Measurements from ENCODE around the gene TYROBP.
"Not testable (repeated sequence)": the region's sequence is repeated elsewhere in the genome, so short reads cannot be mapped to it uniquely, and the experiment has no call there.

Gene TYROBP

DNA sequence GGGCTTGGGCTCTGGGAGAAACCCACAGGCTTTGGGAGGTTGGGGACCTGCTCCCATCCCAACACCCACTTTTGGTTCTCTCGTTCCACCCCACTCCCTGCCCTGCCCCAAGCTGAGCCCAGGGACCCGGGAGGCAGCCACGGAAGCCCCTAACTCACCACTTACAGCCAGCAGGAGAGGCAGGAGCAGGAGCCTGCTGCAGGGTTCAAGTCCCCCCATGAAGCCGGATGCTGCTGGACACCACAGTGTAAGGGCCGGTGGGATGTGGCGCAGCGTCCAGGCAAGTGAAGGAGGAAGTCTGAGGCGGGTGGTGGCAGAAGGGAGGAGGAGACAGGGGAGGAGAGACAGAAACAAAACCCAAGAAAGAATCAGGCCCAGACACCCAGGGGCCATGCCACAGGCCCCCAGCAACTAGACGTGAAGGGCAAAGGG, at the start of gene TYROBP:
Gene TYROBP, minus strand, starts transcription at position 286 of the 432 bp plus-strand sequence. Its CDS starts 67 bp downstream, at position 219.
- DNase-seq: peak in 2 of 51 donors; percentile 3 to 20

DNA sequence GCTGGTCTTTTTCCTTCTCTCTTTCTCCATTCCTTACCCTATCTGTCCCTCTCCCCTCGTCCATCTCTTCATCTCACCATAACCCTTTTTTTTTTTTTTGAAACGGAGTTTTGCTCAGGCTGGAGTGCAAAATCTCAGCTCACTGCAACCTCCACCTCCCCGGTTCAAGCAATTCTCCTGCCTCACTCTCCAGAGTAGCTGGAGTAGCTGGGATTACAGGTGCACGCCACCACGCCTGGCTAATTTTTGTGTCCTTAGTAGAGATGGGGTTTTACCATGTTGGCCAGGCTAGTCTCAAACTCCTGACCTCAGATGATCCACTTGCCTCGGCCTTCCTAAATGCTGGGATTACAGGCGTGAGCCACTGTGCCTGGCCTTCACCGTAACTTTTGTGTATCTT, 49.3 kb upstream of the TYROBP start:
- DNase-seq: not testable (repeated sequence)

DNA sequence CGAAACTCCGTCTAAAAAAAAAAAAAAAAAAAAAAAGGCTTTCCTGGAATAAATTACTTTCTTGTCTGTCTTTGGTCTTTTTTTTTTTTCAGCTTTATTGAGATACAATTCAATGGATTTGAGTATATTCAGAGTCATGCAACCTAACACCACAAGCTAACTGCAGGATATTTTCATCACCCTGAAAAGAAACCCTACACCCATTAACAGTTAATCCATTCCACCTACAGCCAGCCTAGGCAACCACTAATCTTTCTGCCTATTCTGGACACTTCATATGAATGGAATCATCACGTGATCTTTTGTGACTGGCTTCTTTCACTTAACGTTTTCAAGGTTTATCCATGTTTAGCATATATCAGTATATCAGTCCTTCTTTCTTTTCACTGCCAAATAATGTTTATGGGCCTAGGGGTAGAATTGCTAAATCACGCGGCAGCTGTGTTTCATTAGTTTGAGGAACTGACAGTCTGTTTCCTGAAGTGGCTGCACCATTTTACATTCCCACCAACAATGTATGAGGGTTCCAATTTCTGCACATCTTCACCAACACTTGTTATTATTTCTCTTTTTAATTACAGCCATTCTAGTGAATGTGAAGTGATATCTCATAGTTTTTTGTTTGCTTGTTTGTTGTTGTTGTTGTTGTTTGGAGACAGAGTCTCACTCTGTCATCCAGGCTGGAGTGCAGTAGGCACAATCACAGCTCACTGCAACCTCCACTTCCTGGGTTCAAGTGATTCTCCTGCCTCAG, 48.0 kb upstream of the TYROBP start:
- DNase-seq: no peak

DNA sequence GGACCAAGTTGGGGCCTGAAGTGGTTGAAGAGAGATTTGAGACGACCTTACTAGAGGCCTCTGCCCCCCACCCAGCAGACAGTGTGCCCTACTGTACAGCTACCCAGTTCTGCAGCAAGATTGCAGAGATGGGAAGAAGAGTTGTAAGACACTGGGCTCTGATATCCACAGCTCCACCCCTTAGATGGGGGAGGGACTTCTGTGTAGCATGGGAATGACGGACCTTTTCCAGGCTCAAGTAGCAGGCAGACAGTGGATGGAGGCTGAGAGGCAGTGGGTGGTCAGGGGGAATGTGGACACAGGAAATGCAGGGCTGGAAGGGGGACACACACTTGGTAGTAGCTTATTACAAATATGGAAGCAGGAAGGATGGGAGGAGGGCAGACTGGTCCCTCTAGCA, 41.0 kb upstream of the TYROBP start:
- no peak for DNase-seq

DNA sequence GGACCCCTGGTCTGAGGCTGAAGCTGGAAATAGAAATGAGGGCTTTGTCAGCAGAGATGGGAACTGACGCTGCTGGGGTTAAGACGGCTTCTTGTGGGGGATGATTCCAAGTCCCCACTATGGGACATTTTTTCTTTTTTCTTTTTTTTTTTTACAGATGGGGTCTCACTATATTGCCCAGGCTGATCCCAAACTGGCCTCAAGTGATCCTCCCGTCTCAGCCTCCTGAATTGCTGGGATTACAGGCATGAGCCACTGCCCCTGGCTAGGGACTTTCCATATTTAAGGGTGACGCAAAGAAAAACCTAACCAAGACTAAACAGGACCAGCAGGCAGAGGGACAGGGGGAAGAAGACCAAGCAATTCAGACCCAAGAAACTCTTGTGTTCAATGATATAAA, 38.1 kb upstream of the TYROBP start:
- DNase-seq: no peak

DNA sequence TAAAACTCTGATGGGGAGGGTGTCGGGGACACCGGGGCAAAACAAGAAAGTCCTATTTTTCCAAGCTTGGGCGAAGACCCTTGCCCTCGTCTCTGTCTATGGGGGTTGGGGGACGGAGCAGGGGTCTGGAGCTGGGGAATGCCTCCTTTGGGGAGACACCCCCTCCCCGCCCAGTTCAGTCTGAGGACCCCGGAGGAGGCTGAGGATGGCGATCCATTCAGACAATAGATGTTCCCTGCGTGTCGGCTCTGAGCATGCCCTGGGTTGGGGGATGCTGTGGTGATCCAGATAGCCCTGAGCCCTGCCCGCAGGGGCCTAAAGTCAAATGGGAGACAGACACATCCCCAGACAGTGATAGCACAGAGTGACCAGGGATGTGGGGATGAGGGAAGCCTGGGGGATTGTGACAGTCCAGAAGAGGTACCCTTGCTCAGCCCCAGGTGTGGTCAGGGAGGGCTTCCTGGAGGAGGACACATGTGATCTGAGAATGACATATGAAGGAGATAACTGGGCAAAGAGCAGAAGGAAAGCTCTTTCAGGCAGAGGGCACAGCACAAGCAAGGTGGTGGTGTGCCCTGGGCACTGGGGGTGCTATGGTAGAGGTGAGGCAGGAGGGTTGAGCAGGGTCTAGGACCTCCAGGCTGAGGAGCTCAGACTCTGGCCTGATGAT, 37.2 kb upstream of the TYROBP start:
- no peak for DNase-seq

DNA sequence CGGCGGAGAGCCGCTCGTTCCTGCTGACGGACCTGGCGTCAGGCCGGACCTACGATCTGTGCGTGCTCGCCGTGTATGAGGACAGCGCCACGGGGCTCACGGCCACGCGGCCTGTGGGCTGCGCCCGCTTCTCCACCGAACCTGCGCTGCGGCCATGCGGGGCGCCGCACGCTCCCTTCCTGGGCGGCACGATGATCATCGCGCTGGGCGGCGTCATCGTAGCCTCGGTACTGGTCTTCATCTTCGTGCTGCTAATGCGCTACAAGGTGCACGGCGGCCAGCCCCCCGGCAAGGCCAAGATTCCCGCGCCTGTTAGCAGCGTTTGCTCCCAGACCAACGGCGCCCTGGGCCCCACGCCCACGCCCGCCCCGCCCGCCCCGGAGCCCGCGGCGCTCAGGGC, 36.5 kb upstream of the TYROBP start:
- DNase-seq: no peak

DNA sequence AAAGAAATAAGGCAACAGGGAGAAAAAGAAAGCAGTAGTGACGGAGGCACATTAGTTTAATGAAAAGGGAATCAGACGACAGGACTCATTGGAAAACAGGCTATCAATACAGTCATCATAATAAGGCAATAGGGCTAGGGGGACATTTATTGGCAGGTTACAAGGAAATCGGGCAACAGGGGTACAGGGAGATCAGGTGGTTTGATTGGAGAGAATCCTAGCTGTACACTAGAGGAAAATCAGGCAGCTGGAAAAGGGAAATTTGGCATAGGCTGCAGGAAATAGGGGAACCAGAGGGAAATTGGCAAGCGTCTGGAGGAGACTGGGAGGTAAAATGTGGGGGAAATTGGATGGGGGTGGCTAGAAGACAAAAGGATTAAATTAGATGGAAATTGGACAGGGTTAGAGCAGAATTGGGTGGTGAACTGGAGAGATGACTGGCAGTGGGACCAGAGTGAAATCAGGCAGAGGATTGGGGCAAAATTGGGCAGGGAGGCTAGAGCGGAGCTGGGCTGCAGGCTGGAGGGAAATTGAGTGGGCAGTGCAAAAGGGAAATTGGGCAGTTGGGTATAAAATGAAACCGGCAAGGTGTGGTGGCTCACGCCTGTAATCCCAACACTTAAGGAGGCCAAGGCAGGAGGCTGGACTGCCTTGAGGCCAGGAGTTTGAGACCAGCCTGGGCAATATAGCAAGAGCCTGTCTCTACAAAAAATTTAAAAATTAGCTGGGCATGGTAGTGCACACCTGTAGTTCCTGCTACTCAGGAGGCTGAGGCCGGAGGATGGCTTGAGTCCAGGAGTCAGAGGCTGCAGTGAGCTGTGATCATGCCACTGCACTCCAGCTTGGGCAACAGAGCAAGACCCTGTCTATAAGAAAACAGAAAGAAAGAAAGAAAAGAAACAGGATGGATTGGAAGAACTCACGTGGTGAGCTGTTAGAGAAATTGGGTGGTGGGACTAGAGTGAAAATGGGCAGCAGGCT, 35.5 kb upstream of the TYROBP start:
- no peak for DNase-seq

DNA sequence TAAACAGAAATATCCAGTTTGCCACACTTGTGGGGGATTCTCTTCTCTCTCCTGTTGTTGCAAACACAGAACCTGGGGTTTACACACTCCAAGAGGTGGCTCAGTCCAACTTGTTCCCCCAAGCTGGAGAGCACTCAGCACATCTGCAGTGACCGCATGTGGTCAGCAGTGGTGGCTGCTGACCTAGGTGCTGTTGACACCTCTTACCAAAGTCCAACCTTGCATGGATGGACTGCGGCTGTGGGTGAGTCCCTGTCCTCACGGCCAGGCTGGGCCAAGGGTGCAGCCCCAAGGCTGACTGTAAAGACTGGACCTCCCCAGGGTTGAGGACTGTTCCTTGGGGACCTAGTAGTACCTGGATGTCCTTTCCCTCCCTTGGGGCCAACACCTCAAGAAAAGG, 34.1 kb upstream of the TYROBP start:
- DNase-seq: no peak

DNA sequence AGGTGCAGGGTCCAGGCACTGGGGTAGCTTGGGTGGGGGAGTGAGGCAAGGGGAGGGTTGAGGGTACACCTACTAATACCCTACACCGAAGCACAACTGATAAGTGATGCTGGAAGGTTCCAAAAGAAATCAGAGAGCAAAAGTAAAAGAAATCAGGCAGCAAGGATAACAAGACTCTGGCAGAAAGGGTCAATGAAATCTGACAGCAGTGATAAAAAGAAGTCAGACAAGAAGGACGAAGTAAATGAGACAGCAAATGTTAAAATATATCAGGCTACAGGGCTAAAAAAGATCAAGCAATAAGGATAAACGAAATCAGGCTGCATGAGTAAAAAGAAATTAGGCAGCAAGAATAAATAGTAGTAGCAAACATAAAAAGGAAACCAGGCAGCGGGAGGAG, 32.7 kb upstream of the TYROBP start:
- DNase-seq: no peak

DNA sequence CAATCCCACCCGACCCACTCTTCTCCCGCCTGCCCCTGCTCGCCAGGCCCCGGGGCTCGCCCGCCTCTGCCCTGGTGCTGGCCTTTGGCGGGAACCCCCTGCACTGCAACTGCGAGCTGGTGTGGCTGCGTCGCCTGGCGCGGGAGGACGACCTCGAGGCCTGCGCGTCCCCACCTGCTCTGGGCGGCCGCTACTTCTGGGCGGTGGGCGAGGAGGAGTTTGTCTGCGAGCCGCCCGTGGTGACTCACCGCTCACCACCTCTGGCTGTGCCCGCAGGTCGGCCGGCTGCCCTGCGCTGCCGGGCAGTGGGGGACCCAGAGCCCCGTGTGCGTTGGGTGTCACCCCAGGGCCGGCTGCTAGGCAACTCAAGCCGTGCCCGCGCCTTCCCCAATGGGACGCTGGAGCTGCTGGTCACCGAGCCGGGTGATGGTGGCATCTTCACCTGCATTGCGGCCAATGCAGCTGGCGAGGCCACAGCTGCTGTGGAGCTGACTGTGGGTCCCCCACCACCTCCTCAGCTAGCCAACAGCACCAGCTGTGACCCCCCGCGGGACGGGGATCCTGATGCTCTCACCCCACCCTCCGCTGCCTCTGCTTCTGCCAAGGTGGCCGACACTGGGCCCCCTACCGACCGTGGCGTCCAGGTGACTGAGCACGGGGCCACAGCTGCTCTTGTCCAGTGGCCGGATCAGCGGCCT, 32.1 kb upstream of the TYROBP start:
- no peak for DNase-seq

DNA sequence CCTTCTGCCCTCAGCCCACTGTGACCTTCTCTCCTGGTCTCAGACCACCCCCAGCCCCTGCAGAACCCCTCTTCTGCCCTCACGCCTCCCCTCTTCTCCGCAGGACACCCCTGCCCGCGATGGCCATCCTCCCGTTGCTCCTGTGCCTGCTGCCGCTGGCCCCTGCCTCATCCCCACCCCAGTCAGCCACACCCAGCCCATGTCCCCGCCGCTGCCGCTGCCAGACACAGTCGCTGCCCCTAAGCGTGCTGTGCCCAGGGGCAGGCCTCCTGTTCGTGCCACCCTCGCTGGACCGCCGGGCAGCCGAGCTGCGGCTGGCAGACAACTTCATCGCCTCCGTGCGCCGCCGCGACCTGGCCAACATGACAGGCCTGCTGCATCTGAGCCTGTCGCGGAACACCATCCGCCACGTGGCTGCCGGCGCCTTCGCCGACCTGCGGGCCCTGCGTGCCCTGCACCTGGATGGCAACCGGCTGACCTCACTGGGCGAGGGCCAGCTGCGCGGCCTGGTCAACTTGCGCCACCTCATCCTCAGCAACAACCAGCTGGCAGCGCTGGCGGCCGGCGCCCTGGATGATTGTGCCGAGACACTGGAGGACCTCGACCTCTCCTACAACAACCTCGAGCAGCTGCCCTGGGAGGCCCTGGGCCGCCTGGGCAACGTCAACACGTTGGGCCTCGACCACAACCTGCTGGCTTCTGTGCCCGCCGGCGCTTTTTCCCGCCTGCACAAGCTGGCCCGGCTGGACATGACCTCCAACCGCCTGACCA, 31.4 kb upstream of the TYROBP start:
- DNase-seq: no peak

DNA sequence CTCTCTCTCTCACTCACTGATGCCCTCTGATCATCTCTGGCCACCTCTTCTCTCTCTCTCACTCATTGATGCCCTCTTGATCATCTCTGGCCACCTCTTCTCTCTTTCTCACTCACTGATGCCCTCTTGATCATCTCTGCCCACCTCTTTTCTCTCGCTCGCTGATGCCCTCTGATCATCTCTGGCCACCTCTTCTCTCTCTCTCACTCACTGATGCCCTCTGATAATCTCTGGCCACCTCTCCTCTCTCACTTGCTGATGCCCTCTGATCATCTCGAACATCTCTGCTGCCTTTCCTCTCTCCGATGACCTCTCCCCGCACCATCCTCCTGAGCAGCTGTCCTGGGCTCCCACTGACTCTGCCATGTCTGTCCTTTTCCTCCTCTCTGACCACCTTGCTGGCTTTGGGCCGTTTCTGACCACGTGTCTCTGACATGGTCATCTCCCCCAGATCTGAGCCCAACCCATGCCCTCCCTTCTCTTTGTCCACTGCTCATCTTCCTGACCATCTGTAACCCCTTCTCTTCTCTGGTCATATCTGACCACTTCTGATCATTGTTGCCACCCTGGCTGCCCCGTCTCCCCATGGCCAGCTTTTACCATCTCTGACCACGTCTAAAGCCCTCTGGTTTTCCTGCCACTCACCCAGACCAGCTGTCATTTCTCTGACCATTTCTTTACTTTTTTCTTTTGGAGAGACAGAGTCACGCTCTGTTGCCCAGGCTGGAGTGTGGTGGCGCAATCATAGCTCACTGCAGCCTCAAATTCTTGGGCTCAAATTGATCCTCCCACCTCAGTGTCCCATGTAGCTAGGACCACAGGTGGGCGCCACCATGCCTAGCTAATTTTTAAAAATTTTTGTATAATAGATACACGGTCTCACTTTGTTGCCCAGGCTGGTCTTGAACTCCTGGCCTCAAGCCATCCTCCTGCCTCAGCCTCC, 30.5 kb upstream of the TYROBP start:
- no peak for DNase-seq

DNA sequence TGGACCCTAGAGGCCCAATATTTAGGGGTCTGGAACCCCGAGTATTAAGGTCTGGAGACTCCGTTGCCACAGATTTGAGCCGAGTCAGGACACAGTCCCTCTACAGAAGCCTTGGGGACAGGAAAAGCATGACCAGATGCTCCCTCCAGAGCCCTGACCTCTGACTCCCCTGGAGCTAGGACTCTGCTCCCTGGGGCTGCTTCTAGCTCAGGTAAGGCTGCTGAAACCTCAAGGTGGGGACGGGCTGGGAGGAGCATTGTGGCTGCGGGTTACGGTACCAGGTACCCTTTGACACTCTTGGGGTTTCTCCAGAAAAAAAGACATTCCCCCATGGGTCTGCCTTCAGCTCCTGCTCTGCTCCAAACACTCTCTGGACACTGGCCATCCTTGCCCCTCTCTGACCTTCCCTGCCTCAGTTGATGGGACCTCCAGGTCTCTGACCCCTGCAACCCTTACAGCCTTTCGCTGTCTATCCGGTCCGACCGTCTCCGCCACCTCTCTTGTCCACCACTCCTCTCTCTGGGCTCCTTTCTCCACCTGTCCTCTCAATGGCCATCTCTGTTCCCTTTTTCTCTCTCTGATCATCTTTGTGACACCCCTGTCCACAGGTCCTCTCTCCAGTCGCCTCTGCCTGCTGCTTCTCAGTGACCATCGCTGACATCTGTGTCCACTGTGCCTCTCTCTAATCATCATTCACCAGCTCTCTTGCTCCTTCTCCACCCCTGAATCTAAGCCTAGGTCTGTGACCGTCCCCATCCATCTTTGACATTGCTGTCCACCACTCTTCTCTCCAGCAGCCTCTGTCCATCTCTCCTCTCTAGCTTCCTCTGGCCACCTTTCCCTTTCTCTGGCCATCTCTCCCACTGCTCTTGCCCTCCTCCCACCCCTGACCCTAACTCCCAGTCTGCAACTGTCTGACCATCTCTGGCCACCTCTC, 29.5 kb upstream of the TYROBP start:
- DNase-seq: no peak

DNA sequence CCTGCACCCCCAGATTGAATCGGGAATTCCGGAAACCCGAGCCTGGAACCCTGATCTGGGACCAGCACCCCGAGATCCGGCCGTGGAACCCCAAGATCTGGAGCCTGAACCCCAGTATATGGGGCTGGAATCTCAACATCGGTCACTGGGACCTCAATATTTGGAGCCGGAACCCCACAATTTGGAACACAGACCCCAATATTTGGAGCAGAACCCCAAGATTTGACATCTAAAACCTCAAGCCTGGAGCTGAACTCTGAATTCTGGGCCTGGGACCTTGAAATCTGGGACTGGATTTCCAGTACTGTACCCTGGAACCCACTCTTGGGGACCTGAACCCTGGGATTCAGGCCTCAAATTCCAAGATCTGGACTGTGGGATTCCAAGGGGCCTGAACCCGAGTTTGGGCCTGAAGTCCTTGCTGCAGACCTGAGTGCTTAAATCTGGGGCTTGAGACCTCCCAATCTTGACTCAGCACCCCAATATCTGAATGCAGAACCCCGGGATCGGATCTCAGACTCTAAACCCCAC, 28.7 kb upstream of the TYROBP start:
- no peak for DNase-seq

DNA sequence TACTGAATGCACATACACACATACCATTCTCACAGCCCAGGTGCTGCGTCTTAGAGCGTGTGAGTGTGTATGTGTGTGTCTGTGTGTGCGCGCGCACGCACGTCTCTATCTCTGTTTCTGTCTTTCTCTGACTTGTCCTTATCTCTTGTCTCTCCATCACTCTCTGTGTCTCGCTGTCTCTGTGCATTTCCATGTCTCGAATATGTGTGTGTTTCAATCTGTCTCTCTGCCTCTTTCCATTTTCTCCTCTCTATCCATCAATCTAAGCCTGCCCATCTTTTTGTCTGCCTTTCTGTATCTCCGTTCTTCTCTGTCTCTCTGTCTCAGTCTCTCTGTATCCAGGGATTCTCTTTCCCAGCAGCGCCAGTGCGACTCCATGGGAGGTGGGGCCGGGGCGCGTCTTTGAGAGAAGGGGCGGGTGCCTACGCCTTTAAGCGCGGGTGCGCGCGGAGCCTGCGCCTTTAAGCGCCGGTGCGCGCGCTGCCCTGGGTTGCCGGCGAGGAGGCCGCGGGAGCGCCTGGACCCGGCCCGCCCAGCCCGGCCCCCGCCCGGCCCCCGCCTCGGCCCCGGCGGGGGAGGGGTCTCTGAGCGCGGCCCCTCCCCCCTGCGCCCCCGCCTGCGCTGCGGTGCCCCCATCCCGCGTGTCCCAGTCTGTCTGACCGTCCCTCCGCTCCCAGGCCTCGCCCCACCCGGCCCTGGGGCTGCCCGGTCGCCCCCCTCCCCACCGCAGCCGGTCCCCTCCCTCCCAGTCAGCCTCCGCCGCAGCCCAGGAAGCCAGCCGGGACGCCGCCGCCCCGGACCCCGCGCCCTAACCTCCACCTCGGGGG, 28.0 kb upstream of the TYROBP start, which contains the start of gene LRFN3:
Gene LRFN3, plus strand, starts transcription at position 464 of the 827 bp plus-strand sequence. CDS start 3,052 bp downstream, outside the sequence.
- peak in 45 of 51 donors; percentile 16 to 84 (median 57) for DNase-seq
